GM19468 (cell line): ENCODE measurements around the gene INTS11.

ENCODE experiments used
- ATAC-seq: cut with Tn5 transposase; IDR thresholded peaks from one replicate; pipeline ENCODE4 v1.9.1; 2021; ENCODE audit warnings: mild to moderate bottlenecking, moderate library complexity, moderate number of reproducible peaks; ENCODE audit not compliant: unreplicated experiment; ENCODE audit errors: extremely low read depth

The INTS11 gene

GRCh38 chr1:1291548-1292441, 32.7 kb downstream of the INTS11 start:
- ATAC-seq = no peak

- ATAC-seq = no peak
Measured at GRCh38 chr1:1291023-1291528, 33.4 kb downstream of the INTS11 start.

- no peak for ATAC-seq
Measured at GRCh38 chr1:1290238-1290731, 34.2 kb downstream of the INTS11 start.

- no peak for ATAC-seq
Measured at GRCh38 chr1:1287288-1288110, 37.0 kb downstream of the INTS11 start.

- no peak for ATAC-seq
Measured at GRCh38 chr1:1286313-1287261, 37.9 kb downstream of the INTS11 start.

GRCh38 chr1:1285611-1286311, 38.7 kb downstream of the INTS11 start:
- no peak for ATAC-seq

GRCh38 chr1:1285102-1285571, 39.3 kb downstream of the INTS11 start:
- no peak for ATAC-seq

- no peak for ATAC-seq
Measured at GRCh38 chr1:1284221-1285101, 40.0 kb downstream of the INTS11 start.

- no peak for ATAC-seq
Measured at GRCh38 chr1:1283821-1284220, 40.6 kb downstream of the INTS11 start.

GRCh38 chr1:1282998-1283397, 41.5 kb downstream of the INTS11 start:
- no peak for ATAC-seq

- no peak for ATAC-seq
Measured at GRCh38 chr1:1281533-1282321, 42.7 kb downstream of the INTS11 start.

- no peak for ATAC-seq
Measured at GRCh38 chr1:1280782-1281481, 43.5 kb downstream of the INTS11 start.

- no peak for ATAC-seq
Measured at GRCh38 chr1:1279028-1279427, 45.4 kb downstream of the INTS11 start.

GRCh38 chr1:1278620-1279019, 45.8 kb downstream of the INTS11 start:
- no peak for ATAC-seq

- no peak for ATAC-seq
Measured at GRCh38 chr1:1275836-1276235, 48.6 kb downstream of the INTS11 start.

GRCh38 chr1:1274931-1275431, 49.5 kb downstream of the INTS11 start:
- ATAC-seq = no peak
